SKM-1 treated with dmso at 0.1 percent for 144 hours (cell line): ENCODE data around the gene AZU1.
"Not testable (repeated sequence)": the region's sequence is repeated elsewhere in the genome, so short reads cannot be mapped to it uniquely, and the experiment has no call there.

Experiments used
- DNase-seq: peaks from one replicate; lab custom pipeline; 2025; ENCODE audit not compliant: unreplicated experiment; lab: John Stamatoyannopoulos, UW

Gene AZU1

GRCh38 chr19:869245-870177 lies 41.9 kb downstream of the AZU1 start:
- no peak for DNase-seq

DNA sequence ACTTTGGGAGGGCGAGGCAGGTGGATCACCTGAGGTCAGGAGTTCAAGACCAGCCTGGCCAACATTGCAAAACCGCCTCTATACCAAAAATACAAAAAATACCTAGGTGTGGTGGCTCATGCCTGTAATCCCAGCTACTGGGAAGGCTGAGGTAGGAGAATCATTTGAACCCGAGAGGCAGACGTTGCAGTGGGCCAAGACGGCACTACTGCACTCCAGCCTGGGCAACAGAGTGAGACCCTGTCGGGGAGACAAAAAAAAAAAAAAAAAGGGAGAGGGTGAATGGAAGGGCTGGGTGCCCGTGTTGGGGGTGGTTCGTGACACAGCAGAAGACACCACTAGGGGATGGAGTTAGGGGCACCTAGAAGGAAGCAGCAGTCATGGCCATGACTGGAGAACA lies 42.7 kb downstream of the AZU1 start:
- no peak for DNase-seq

DNA sequence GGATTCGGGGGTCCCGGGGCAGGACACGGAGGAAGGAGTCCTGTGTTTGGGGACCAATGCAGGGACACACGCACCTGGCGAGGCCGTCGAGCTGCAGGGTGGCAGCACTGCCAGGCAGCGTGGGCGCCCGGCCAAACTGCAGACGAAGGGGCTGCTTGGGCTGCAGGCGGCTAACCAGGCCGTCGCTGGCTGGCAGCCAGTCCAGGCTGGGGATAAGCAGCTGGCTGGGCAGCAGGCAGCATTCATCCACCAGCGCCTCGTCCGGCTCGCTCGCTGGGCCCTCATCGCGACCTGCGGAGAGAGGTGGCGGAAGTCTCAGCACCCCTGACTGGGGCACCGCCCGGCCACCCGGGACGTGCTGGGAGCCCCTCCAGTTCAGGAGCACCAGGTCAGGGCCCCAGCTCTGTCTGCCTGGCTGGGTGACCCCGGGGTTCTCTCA lies 43.3 kb downstream of the AZU1 start:
- no peak for DNase-seq

DNA sequence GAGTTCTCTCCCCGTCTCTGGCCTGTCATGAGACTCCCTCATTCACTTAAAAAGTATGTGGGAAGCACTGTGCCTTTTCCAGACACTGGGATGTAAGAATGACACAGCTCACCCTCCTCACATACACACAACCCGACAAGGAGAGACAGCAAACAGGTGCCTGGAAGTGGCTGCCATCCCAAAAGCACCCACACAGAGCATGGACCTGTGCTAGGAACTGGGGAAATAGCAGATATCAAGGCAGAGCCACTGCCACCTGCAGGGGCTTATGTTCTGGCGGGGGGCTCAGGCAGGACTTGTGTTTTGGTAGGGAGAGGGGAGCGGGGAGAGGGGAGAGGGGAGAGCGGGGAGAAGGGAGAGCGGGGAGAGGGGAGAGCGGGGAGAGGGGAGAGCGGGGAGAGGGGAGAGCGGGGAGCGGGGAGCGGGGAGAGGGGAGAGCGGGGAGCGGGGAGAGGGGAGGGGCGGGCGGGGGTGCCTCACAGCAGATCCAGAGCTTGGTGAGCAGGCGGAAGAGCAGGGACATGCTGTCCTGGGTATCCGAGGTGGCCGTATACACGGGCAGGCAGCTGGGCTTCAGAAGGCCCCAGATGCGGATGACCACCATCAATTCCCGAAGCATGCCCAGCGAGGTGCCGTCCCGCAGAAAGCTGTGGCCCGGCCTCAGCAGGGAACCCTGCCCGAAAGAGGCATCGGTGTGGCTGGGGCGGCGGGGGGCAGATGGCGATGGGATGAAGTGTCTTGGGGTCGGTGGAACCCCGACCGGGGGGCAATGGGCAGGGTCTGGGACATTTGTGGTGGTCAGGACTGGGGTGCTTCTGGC lies 44.0 kb downstream of the AZU1 start:
- DNase-seq = no peak

- DNase-seq = peak; percentile 6
Observed at GRCh38 chr19:872266-872951, 44.8 kb downstream of the AZU1 start.

GRCh38 chr19:873084-873483 lies 45.4 kb downstream of the AZU1 start:
- no peak for DNase-seq

DNA sequence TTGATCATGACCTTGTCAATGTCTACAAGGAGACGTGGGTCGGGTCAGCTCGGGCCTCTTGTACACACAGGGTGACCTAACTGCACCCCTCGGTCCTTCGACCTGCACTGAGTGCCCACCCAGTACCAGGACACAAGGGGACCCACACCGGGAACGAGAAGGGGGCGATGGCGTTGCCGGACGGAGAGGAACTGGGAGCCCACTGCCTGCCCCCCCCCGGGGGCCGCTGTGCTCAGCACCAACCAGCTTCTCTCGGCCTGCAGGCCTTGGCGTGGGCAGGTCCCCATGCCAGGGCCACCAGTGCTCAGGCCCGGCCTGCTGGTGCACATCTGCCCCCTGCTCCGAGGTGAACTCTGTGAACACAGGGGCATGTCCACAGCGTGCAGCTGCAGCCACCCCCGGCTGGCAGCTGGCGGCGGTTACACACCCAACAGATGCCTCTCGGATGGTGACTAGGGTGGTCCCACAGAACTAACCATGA lies 46.0 kb downstream of the AZU1 start:
- no peak for DNase-seq

GRCh38 chr19:875265-875879 lies 47.7 kb downstream of the AZU1 start:
- DNase-seq = no peak

DNA sequence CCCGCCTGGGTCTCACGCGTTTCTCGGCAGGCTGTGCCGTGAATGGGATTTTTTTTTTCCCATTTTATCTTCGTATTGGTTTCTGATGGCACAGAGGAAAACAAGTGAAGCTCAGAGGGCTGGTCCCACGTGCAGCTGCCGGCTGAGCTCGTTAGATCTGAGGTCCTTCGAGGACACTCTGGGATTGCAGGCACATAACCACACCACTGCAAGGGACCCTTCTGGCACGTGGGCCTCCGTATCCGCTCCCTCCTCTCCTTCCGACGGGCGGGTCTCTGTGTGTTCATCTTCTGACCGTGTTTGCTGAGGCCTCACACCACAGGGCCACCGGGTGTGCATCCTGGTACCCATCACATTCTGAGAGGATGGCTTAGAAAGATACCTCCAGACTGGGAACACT lies 48.5 kb downstream of the AZU1 start:
- no peak for DNase-seq

DNA sequence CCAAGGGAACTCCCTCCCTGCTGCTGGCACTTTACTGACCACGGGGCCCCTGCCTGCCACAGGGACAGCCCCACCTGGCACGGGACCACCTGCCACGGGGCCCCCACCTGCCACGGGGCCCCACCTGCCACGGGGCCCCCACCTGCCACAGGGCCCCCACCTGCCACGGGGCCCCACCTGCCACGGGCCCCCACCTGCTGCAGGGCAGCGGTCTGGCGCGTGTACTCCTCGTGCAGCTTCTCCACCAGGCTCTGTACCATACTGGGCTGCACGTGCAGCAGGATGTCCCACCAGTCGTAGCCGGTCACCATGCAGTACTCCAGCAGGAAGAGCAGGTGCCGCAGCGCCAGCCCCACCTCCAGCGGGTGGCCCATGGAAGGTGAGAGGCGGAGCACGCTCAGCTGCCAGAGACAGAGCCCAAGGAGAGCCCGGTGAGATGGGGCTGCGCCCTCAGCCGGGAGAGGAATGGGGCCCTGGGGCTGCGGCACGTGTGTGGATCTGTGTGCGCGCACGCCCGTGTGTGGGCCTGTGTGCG lies 49.2 kb downstream of the AZU1 start:
- DNase-seq = no peak

- DNase-seq = not testable (repeated sequence)
Observed at GRCh38 chr19:877992-878660, 50.5 kb downstream of the AZU1 start.

GRCh38 chr19:878751-879561 lies 51.3 kb downstream of the AZU1 start:
- DNase-seq = not testable (repeated sequence)

DNA sequence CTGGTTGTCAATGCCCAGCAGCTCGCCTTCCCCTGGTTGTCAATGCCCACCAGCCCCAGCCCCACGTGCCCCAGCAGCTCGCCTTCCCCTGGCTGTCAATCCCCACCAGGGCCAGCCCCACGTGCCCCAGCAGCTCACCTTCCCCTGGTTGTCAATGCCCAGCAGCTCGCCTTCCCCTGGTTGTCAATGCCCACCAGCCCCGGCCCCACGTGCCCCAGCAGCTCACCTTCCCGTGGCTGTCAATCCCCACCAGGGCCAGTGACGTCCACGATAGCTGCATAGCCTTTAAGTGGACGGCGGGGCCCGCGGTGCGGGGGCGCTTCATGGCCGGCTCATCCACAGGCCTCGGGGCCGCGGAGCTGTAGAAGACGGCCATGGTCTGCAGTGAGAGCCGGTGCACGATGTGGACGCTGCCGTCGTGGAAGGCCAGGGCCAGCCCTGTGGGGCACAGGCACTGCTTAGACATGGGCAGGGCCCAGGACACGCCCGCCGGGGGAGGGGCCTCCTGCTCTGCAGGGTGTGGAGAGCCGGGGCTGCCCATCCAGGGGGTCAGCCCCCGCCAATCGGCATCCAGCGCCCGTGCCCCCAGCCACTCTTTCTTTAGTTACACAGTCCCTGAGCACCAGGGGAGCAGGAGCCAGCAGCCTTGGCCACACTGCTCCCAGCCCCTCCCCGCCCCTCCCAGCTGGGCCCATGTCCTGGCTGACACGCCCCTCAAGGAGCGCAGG lies 52.2 kb downstream of the AZU1 start:
- no peak for DNase-seq
